Activated effector memory CD4-positive, alpha-beta T cell treated with Interleukin-2 at 50 U/mL for 16 hours (primary cell): ENCODE measurements around the gene AP3M1.

Experiments
- DNase-seq: peaks from one replicate; pipeline ENCODE4 v3.0.0-alpha.2; 2020

Gene AP3M1

DNA sequence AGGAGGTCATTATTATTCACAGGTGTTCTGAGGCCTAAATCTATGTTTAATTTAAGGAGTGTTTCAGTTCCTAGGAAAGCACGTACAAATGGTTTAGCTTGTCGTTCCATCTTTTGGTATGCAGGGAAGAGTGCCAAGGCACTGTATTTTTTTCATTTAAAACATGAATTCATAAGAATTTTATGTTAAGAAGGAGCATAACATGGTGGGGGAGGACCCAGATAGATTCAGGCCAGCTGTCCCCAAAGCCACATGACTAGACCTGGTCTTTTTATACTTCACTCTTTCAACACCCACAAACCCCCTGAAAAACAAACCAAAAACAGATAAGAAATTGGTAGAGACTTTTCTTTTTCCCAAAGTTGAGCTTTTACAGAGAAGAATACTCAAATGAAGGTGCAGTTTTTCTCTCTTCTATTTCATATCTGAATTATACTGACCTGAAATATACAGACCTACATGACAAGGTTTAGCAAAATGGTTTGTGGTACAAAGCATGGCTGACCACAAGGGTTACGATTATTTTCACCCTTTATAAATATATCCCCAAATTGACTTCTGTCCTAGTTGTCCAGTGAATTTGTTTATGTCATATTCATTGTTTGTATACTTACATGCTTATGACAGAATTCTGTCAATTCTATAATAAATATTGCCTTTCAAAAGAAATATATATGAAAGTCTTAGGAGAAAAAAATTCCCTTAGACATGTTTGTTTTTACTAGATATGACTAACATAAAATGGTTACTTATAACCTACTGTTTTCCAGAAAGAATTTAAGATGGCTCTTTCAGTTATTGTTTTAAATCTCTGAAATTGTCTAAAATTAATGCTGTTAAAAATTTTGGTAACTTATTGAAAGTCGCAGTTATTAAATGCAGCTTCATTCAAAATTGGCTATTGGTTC is 71.3 kb downstream of the AP3M1 start:
- no peak for DNase-seq

DNA sequence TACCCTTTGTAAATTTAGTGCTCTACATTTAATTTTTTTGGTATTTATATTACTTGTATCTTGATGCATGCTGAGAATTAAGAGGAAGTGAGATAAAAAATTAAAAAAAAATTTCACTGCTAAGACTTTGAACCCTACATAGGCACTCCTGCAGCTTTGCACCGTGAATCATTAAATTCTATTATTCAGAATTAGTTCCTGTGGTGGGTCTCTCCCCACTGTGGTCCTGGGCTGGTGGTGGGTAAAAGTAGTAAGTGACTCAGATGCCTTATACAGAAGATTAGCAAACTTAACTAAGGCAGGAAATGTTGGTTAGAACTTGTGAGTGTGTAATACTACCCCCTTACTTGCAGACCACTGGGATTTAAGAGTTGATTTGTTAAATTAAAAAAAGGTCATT is 72.6 kb downstream of the AP3M1 start:
- no peak for DNase-seq

DNA sequence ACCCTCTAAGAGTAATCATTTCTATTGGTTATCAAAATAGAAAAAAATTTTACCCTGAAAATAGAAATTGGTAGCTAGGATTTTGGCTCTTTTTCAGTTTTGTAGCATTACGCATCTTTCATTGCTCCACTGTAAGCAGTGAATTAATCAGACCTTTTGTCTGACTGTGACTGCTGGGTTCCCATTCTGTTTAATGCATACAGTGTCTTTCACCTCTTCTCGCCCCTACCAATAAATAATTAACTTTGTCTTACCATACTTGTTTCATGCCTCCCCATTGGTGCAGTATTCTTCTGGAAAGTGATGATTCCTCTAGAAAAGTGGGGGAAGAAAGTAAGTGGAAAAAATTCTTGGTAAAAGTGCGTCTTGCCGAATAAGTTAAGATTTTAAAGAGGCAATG is 73.2 kb downstream of the AP3M1 start:
- no peak for DNase-seq

DNA sequence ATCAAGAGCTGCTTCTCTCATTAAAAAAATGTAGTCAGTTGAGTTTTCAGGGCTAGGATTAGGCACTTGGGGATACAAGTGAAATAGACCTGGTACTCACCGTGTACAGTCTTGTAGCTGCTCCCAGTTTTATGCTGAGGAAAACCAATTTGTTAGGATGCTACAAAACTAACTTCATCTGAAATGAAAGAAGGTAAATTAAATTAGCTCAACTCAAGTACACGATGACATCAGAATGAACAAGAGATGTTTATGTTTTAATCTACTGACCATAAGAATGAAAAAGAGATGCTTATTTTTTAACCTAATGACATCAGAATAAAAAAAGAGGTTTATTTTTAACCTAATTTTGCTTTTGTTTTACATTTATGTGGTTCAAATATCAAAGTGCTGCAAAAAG is 73.7 kb downstream of the AP3M1 start:
- DNase-seq = no peak

DNA sequence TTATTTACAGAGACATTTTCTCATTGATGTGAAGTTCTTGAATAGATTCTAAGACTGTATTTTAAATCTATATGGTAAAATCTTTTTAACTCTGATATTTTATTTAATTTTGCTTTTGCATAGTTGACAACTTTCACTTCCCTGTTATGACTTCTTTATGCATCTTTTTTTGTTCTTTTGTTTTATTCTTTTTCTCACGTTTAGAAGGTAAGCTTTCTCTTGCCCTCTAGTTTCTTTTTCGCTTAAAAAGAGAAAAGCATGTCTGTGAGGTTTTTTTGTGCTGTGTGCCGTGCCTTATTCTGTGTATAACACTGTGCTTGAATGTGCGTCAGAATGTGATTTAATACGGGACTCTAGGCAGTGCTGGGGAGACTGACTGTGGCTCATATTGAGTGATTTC is 74.7 kb downstream of the AP3M1 start:
- DNase-seq = no peak

DNA sequence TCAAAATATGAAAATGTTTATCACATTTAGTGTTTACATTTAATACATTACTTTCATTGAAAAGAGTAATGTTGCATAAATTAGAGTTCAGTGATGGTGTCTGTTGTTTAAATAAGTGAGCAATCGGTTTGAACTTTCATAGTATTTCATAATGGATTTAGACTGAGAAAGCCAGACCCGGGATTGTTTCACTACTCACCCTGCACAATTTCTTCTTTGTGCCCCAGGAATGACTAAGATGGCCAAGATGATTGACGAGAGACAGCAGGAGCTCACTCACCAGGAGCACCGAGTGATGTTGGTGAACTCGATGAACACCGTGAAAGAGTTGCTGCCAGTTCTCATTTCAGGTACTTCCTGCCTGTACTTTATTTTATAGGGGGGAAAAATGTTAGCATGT is 78.1 kb downstream of the AP3M1 start:
- DNase-seq = no peak

DNA sequence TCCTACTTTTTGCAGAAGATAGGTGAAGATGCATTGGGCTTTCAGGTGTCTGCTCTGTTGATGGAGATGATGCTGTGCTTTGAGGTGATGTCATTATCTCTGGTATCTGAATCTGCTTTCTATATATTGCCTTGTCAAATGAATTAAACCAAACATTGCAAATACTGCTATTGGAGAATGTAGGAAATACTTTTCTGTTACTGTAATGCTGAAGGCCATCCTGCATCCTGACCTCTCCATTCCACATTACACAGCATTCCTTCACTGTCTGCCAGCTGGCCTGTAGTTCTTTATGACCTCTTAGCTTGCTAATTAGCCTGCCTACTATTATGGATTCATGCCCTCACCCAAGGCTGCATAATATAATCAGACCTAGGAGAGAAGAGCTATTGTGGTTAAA is 79.5 kb downstream of the AP3M1 start:
- no peak for DNase-seq
